HCT116 (cell line): ENCODE measurements around the gene IER3.
A peak's percentile ranks its signal among the peaks of the same experiment; 100 is the strongest.

Source experiments
- ELF1 ChIP-seq: IDR thresholded peaks from 2 replicates; pipeline ENCODE4 v1.6.1; 2012; ENCODE audit warnings: low read depth, borderline replicate concordance
- POLR2AphosphoS5 ChIP-seq: IDR thresholded peaks from 2 replicates; pipeline ENCODE4 v1.6.1; 2011; ENCODE audit warnings: mild to moderate bottlenecking, low read depth, low read length, moderate library complexity
- TF ChIP-seq, protein P1 (sequence below): IDR thresholded peaks from 2 replicates; pipeline ENCODE4 v1.6.1; 2012
- TF ChIP-seq, protein P2 (sequence below), 3 experiments: fragments of 200-600 bp in 1 of 3; sonication (generic) in 1 of 3; IDR thresholded peaks in 2 of 3; conservative IDR thresholded peaks in 1 of 3; 2 replicates each; pipeline ENCODE4 v1.5.1; 2012 to 2017; ENCODE audit warnings: low read depth in 2 of 3, low read length in 2 of 3, antibody characterized with exemption in 1 of 3, borderline replicate concordance in 1 of 3, control low read depth in 1 of 3, mild to moderate bottlenecking in 1 of 3, mixed read lengths in 1 of 3, mixed run types in 1 of 3, moderate library complexity in 1 of 3; ENCODE audit not compliant: insufficient read depth in 1 of 3

DNA sequence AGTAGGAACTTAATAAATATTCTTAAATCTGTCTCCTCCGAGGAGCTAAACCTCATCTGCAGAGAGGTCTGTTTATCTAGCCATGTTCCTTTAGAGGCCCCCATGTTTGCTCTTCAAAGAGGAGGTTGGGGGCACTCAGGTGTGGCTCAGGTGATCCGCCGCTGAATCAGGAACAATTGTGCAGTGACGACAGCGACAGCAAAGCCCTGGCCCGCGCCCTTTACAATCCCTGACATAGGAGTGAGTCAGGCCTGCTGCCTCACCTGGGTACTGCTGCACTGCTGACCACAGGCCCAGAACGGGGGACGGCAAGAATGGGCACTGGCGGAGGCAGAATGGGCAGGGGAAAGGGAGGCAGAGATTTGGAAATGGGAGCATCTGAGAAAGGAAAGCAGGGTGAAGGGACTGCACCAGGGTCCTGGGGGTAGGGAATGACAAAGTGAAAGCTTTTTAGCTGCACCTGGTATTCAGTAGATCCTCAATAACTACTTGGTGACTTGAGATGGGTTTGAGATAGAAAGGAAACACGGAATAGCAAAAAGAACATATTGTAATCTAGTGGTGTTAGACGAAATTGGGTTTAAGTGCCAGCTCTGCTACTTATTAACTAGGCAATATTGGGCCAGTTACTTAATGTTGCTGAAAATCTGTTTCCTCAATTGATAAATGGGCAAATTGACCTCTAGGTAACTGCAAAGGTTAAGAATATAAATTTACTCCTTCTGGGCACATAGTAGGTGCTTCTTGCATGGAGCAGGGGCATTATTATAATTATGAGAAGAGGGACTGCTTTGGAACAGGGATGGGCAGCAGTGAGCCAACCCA is 5.4 kb upstream of the IER3 start:
- TF ChIP-seq, protein P1, sequence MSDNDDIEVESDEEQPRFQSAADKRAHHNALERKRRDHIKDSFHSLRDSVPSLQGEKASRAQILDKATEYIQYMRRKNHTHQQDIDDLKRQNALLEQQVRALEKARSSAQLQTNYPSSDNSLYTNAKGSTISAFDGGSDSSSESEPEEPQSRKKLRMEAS, result no peak
- TF ChIP-seq POLR2AphosphoS5, result peak; percentile 81
- TF ChIP-seq ELF1, result no peak
- TF ChIP-seq, protein P2, sequence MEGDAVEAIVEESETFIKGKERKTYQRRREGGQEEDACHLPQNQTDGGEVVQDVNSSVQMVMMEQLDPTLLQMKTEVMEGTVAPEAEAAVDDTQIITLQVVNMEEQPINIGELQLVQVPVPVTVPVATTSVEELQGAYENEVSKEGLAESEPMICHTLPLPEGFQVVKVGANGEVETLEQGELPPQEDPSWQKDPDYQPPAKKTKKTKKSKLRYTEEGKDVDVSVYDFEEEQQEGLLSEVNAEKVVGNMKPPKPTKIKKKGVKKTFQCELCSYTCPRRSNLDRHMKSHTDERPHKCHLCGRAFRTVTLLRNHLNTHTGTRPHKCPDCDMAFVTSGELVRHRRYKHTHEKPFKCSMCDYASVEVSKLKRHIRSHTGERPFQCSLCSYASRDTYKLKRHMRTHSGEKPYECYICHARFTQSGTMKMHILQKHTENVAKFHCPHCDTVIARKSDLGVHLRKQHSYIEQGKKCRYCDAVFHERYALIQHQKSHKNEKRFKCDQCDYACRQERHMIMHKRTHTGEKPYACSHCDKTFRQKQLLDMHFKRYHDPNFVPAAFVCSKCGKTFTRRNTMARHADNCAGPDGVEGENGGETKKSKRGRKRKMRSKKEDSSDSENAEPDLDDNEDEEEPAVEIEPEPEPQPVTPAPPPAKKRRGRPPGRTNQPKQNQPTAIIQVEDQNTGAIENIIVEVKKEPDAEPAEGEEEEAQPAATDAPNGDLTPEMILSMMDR (IDR thresholded peaks at IDR 0.05 in 2 of 3, conservative IDR thresholded peaks at IDR 0.05 in 1 of 3; ENCODE audit: borderline replicate concordance in 1 of 3, insufficient read depth in 1 of 3, low read depth in 2 of 3, low read length in 2 of 3), result no peak
